OCI-LY1 (cell line): ENCODE data around the gene PIF1.

Source experiments
- H2AFZ ChIP-seq: fragments of 200-600 bp; sonication (generic), shearing (Covaris generic); 2 replicates; pipeline ENCODE4 v1.6.0; 2014; ENCODE audit warnings: antibody characterized with exemption, mild to moderate bottlenecking, low read length
- H3F3A ChIP-seq: fragments of 200-600 bp; sonication (generic), shearing (Covaris generic); 2 replicates; pipeline ENCODE4 v1.6.0; 2014; ENCODE audit warnings: mild to moderate bottlenecking, antibody characterized with exemption, low read length, moderate library complexity; ENCODE audit not compliant: insufficient read depth
- H3K27ac ChIP-seq: fragments of 200-600 bp; sonication (generic); 2 replicates; pipeline ENCODE4 v1.5.1; 2014; ENCODE audit warnings: low read length, mixed run types, mild to moderate bottlenecking, low read depth; ENCODE audit not compliant: poor library complexity, severe bottlenecking
- H3K27me3 ChIP-seq: fragments of 200-600 bp; sonication (generic); 2 replicates; pipeline ENCODE4 v1.6.0; 2014; ENCODE audit warnings: antibody characterized with exemption, mild to moderate bottlenecking, low read length, moderate library complexity; ENCODE audit not compliant: insufficient read depth
- H3K36me3 ChIP-seq: fragments of 200-600 bp; sonication (generic); 2 replicates; pipeline ENCODE4 v1.6.1; 2014; ENCODE audit warnings: mild to moderate bottlenecking, antibody characterized with exemption, low read length, moderate library complexity, mixed read lengths; ENCODE audit not compliant: insufficient read depth
- H3K4me1 ChIP-seq: fragments of 200-600 bp; sonication (generic); 2 replicates; pipeline ENCODE4 v1.5.1; 2014; ENCODE audit warnings: mild to moderate bottlenecking, low read length, moderate library complexity; ENCODE audit not compliant: insufficient read depth, severe bottlenecking
- H3K4me2 ChIP-seq: fragments of 200-600 bp; sonication (generic), shearing (Covaris generic); 2 replicates; pipeline ENCODE4 v1.6.1; 2014; ENCODE audit warnings: low read length
- H3K4me3 ChIP-seq: fragments of 200-600 bp; sonication (generic); 2 replicates; pipeline ENCODE4 v1.5.1; 2014; ENCODE audit warnings: low read length, low read depth, mild to moderate bottlenecking, mixed read lengths; ENCODE audit not compliant: poor library complexity, severe bottlenecking
- H3K79me2 ChIP-seq: fragments of 200-600 bp; shearing (Covaris generic); 2 replicates; pipeline ENCODE4 v1.6.1; 2016; ENCODE audit warnings: mixed run types, low read length, mixed read lengths; ENCODE audit not compliant: insufficient read depth
- H3K9ac ChIP-seq: fragments of 200-600 bp; sonication (generic), shearing (Covaris generic); 2 replicates; pipeline ENCODE4 v1.6.1; 2014; ENCODE audit warnings: mild to moderate bottlenecking, low read length, mixed read lengths
- H3K9me2 ChIP-seq: fragments of 200-600 bp; sonication (generic), shearing (Covaris generic); 2 replicates; pipeline ENCODE4 v1.6.1; 2014; ENCODE audit warnings: low read depth, mild to moderate bottlenecking, low read length, mixed read lengths
- H3K9me3 ChIP-seq: fragments of 200-600 bp; shearing (Covaris generic); 2 replicates; pipeline ENCODE4 v1.6.1; 2014; ENCODE audit warnings: low read length, mixed read lengths
- H4K20me1 ChIP-seq: fragments of 200-600 bp; sonication (generic), shearing (Covaris generic); 2 replicates; pipeline ENCODE4 v1.6.0; 2016; ENCODE audit warnings: mild to moderate bottlenecking, low read length; ENCODE audit not compliant: insufficient read depth
- CTCF ChIP-seq: fragments of 200-600 bp; sonication (generic), shearing (Covaris generic); IDR thresholded peaks from 2 replicates; pipeline ENCODE4 v1.5.1; 2017; ENCODE audit warnings: mild to moderate bottlenecking, antibody characterized with exemption, low read length, moderate library complexity, mixed read lengths
- EZH2 ChIP-seq: fragments of 200-600 bp; sonication (generic), shearing (Covaris generic); IDR thresholded peaks from 2 replicates; pipeline ENCODE4 v1.8.0; 2017; ENCODE audit warnings: borderline replicate concordance, mixed run types, mild to moderate bottlenecking, antibody characterized with exemption, low read length, moderate library complexity, mixed read lengths

The PIF1 gene

GRCh38 chr15:64836023-64836536 lies 10.6 kb upstream of the PIF1 start:
- Histone ChIP-seq H3K9ac (peak overlapping the region; percentile 52; the same call in 1 of the 2 replicates), H4K20me1 (no peaks in the 10 kb centered on the region), H3K4me1 (peaks cover 11% of the 10 kb centered on the region), H3K4me3 (peak overlapping the region; percentile 42), H3K36me3 (no peaks in the 10 kb centered on the region), H3K9me3 (no peaks in the 10 kb centered on the region), H3K27ac (no peak overlapping the region), H3F3A (no peaks in the 10 kb centered on the region), H3K27me3 (no peaks in the 10 kb centered on the region), H3K79me2 (no peaks in the 10 kb centered on the region), H3K4me2 (peak overlapping the region; percentile 57), H2AFZ (no peak overlapping the region), H3K9me2 (no peaks in the 10 kb centered on the region)
- TF ChIP-seq CTCF, result 0 out of 2 replicates have a peak, but pooled peaks have one; percentile 20
- TF ChIP-seq EZH2, result no peak

GRCh38 chr15:64833690-64834089 lies 8.2 kb upstream of the PIF1 start:
- Histone ChIP-seq H3K27ac (no peak overlapping the region), H3K4me2 (no peak overlapping the region), H3K4me1 (peaks cover 8% of the 10 kb centered on the region), H2AFZ (no peak overlapping the region), H3K27me3 (no peaks in the 10 kb centered on the region), H3K79me2 (no peaks in the 10 kb centered on the region), H3K36me3 (no peaks in the 10 kb centered on the region), H3K9me2 (no peaks in the 10 kb centered on the region), H3F3A (no peaks in the 10 kb centered on the region), H3K4me3 (no peak overlapping the region), H3K9ac (no peak overlapping the region), H4K20me1 (no peaks in the 10 kb centered on the region), H3K9me3 (no peaks in the 10 kb centered on the region)
- TF ChIP-seq CTCF (no peak), EZH2 (no peak)

- Histone ChIP-seq H3K27ac (no peak overlapping the region), H3K9me2 (no peaks in the 10 kb centered on the region), H3K4me2 (no peak overlapping the region), H3K4me1 (peaks cover 22% of the 10 kb centered on the region), H3K27me3 (no peaks in the 10 kb centered on the region), H3K9ac (no peak overlapping the region), H3K36me3 (no peaks in the 10 kb centered on the region), H3K9me3 (no peaks in the 10 kb centered on the region), H2AFZ (no peak overlapping the region), H3K79me2 (0 out of 2 replicates have a peak, but pooled peaks cover 4% of the 10 kb centered on the region), H3K4me3 (no peak overlapping the region), H4K20me1 (no peaks in the 10 kb centered on the region), H3F3A (no peaks in the 10 kb centered on the region)
- TF ChIP-seq CTCF, result no peak
- TF ChIP-seq EZH2, result no peak
These were observed 3.5 kb upstream of the PIF1 start for GRCh38 chr15:64828985-64829384.
